A549 (cell line): ENCODE data around the gene TPCN1.

Source experiments
- CHD2 ChIP-seq: fragments of 150-350 bp; IDR thresholded peaks from 2 replicates; pipeline ENCODE4 v1.6.1; 2014; ENCODE audit warnings: low read length; ENCODE audit not compliant: partially characterized antibody
- CTCF ChIP-seq: fragments of >200 bp; sonication (Bioruptor Twin); formaldehyde crosslinking; IDR thresholded peaks from 3 replicates; pipeline ENCODE4 v1.5.1; 2016
- EP300 ChIP-seq, 2 experiments: fragments of >200 bp; sonication (Bioruptor Twin); formaldehyde crosslinking; IDR thresholded peaks; 2 replicates in 1 of 2; 3 replicates in 1 of 2; pipeline ENCODE4 v1.6.1; 2016 to 2017
- MYC ChIP-seq: IDR thresholded peaks from 2 replicates; pipeline ENCODE4 v1.6.1; 2012; ENCODE audit warnings: mild to moderate bottlenecking, inconsistent platforms, low read length, improper control_type of control experiment, borderline replicate concordance
- PHF8 ChIP-seq: fragments of 200-600 bp; sonication (generic); IDR thresholded peaks from 2 replicates; pipeline ENCODE4 v1.6.1; 2016; ENCODE audit warnings: low read depth, mild to moderate bottlenecking, antibody characterized with exemption, moderate library complexity, borderline replicate concordance
- TP53 ChIP-seq: fragments of 250-450 bp; sonication (Bioruptor Pico); IDR thresholded peaks from 2 replicates; pipeline ENCODE4 v1.5.0; 2021; ENCODE audit warnings: mild to moderate bottlenecking, moderate library complexity
- ZC3H11A ChIP-seq: fragments of 450-650 bp; IDR thresholded peaks from 2 replicates; pipeline ENCODE4 v1.6.1; 2014; ENCODE audit warnings: antibody characterized with exemption, mild to moderate bottlenecking
- ZFP36 ChIP-seq: fragments of 450-650 bp; IDR thresholded peaks from 2 replicates; pipeline ENCODE4 v1.6.1; 2014; ENCODE audit warnings: borderline replicate concordance; ENCODE audit not compliant: partially characterized antibody
- ZSCAN20 ChIP-seq: fragments of 250-450 bp; sonication (Bioruptor Pico); IDR thresholded peaks from 2 replicates; pipeline ENCODE4 v1.8.0; 2022; ENCODE audit warnings: mild to moderate bottlenecking, moderate library complexity

GRCh38 chr12:113184098-113184899 is 37.0 kb upstream of the TPCN1 start:
- TF ChIP-seq MYC (no peak), CTCF (no peak), CHD2 (no peak), EP300 (IDR thresholded peaks at IDR 0.05) (no peak), PHF8 (no peak), ZC3H11A (no peak), ZSCAN20 (no peak), TP53 (CRISPR knock-in tag) (no peak), ZFP36 (no peak)
